ENCODE measurements around the gene HAS3.

Gene HAS3

DNA sequence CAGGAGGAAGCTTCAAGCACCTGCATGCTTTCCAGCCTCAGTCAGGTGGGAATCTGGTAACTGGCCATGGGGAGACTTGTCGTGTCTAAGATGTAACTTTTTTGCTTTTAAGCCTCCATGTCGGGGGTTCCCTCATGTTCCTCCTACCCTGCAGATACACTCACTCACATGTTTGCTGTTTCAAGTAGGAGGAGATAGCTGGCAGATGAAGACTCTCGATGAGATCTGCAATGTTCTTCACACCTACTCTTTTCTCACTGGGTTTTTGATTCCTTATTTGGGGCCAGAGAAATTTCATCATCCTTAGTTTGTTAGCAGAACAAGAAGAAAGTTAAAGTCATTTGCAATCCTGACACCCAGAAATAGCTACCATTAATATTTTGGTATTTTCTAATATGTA lies 51.7 kb downstream of the HAS3 start:
- DNase-seq, result no peak

DNA sequence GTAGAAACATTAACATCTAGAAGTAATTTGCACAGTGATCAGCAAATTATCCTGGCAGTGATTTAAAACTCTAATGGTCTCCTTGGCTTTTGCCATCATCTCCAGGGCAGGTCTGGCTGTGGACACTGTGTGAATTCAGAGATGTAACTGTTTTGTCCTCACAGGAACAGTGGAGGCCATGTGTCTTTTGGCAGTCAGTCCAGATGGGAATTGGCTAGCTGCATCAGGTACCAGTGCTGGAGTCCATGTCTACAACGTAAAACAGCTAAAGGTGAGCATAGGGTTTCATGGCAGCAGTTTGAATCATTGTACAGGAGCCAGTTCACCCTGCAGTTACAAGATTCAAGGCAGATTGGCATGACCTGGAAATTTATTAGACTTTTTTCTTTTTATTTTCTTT lies 54.7 kb downstream of the HAS3 start:
- DNase-seq, result no peak

DNA sequence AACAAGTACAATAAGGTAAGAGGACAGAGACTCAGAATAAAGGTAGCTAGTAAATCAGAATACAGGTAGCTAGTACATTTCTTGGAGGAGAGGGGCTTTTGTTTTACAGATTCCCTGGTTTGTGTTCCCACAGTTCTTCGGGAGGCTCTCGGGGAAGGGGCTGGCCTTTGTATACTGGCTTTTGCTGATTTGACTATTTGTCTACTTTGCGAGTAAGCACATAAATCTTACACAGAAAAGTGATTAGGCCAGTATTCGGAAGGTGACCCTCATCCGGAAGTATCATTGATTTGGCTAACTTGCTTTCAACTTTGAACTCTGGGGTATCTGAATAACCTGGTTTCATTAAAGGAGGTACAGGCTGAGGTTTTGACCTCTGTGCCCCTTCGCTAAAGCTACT lies 60.1 kb downstream of the HAS3 start:
- no peak for DNase-seq

DNA sequence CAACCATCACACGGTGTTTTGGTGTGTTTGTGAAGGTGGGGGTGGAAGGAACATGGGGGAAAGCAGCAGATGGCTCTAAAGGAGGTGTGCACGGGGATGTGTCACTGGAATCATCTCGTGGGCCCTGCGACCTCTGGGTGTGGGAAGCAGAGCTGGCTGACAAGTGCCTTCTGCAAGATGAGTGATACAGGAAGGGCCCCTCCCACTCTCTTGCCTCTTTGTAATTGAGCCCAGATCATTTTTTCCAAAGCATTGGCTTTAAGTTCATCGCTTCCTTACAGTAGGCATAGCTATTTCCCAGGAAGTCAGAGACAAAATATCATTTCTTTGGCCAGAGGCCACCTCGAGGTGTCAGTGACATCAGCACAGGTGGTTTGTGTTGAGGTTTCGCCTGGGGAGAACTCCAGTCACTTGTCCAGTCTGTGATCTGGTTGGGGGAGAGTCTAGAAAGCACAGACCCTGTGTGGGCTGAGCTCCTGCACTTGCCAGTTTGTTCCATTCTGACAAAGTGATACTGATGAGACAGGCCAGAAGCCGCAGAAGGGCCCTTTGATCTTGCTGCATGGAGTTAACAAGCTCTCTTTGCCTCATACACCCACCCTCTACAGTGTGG lies 60.9 kb downstream of the HAS3 start:
- DNase-seq, result peak in 1 of 6 experiments; percentile 5

DNA sequence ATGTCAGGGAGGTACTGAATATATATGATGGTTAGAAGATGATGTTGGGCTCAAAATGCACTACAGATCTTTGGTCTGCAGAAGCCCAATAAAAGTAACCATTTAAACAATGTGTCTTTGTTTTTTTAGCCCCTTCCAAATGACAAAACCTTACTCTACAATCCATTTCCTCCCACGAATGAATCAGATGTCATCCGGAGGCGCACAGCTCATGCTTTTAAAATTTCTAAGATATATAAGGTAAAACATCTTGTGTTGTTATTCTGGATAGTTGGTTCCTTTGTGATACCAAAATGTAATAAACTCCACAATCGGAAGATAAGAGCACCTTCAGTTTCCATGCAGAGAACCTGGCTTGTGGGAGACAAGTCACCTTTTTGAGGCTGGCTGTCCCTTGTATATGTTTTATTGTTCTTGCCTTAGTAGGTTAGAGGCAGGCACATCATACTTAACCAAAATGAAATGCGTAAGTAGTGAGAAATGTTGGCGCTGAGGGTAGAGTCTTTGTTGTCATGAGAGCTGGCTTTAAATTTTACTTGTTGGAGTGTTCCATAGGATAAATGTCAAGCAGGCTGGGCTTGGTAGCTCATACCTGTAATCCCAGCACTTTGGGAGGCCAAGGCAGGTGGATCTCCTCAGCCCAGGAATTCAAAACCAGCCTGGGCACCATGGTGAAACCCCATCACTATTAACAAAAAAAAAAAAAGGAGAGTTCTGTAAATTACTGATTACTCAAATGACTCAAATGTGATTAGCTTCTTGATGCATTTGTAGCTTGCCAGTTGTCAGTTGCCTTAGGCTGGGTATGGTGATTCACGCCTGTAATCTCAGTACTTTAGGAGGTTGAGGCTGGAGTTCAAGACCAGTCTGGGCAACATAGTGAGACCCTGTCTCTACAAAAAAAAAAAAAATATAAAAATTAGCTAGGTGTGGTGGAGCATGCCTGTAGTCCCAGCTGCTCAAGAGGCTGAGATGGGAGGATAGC lies 61.8 kb downstream of the HAS3 start:
- no peak for DNase-seq

All from stimulated activated naive CD4-positive, alpha-beta T cell (primary cell).